NT2/D1 (cell line): ENCODE results near the gene LRRC61.

Source experiments
- DNase-seq: peaks from one replicate; pipeline ENCODE4 v3.0.0-alpha.2; 2011; ENCODE audit warnings: low read depth, low spot score
- H3K27me3 ChIP-seq: 2 replicates; pipeline ENCODE4 v1.6.0; 2011; ENCODE audit warnings: mild to moderate bottlenecking; ENCODE audit not compliant: insufficient read length, insufficient read depth
- H3K36me3 ChIP-seq: 2 replicates; pipeline ENCODE4 v1.6.1; 2011; ENCODE audit warnings: mild to moderate bottlenecking, low read length, mixed read lengths; ENCODE audit not compliant: insufficient read depth, insufficient read length
- H3K4me1 ChIP-seq: 2 replicates; pipeline ENCODE4 v1.5.1; 2011; ENCODE audit not compliant: insufficient read depth, insufficient read length
- H3K4me3 ChIP-seq: 2 replicates; pipeline ENCODE4 v1.5.1; 2011; ENCODE audit warnings: low read depth; ENCODE audit not compliant: insufficient read length
- H3K9ac ChIP-seq: 2 replicates; pipeline ENCODE4 v1.6.0; 2011; ENCODE audit warnings: low read depth; ENCODE audit not compliant: insufficient read length
- H3K9me3 ChIP-seq: 2 replicates; pipeline ENCODE4 v1.5.1; 2011; ENCODE audit warnings: mild to moderate bottlenecking, low read length; ENCODE audit not compliant: insufficient read depth
- SUZ12 ChIP-seq: IDR thresholded peaks from 2 replicates; pipeline ENCODE4 v1.6.1; 2011; ENCODE audit not compliant: insufficient read length, insufficient read depth; ENCODE audit errors: extremely low read depth
- YY1 ChIP-seq: IDR thresholded peaks from 2 replicates; pipeline ENCODE4 v1.6.1; 2011; ENCODE audit not compliant: insufficient read length, insufficient read depth
- ZNF274 ChIP-seq: IDR thresholded peaks from 2 replicates; pipeline ENCODE4 v1.6.1; 2011; ENCODE audit warnings: mild to moderate bottlenecking, low read depth, low read length

The LRRC61 gene

GRCh38 chr7:150372271-150373048 lies 49.3 kb downstream of the LRRC61 start:
- H3K4me3 ChIP-seq: no peak overlapping the region
- peak overlapping the region; percentile 32 for H3K9ac ChIP-seq

GRCh38 chr7:150373049-150373801 lies 50.1 kb downstream of the LRRC61 start:
- Histone ChIP-seq H3K4me1 (peaks cover 12% of the 10 kb centered on the region), H3K36me3 (peaks cover 60% of the 10 kb centered on the region), H3K9ac (no peak overlapping the region), H3K4me3 (no peak overlapping the region), H3K9me3 (no peaks in the 10 kb centered on the region), H3K27me3 (no peaks in the 10 kb centered on the region)
- DNase-seq: no peak
- TF ChIP-seq SUZ12: no peak
- TF ChIP-seq ZNF274: no peak
- no peak for TF ChIP-seq YY1

More at GRCh38 chr7:150372271-150373048, 49.3 kb downstream of the LRRC61 start:
- Histone ChIP-seq H3K9me3 (no peaks in the 10 kb centered on the region), H3K36me3 (peaks cover 60% of the 10 kb centered on the region), H3K27me3 (no peaks in the 10 kb centered on the region), H3K4me1 (peaks cover 12% of the 10 kb centered on the region)
- no peak for DNase-seq
- TF ChIP-seq YY1 (no peak), ZNF274 (no peak), SUZ12 (no peak)

GRCh38 chr7:150374026-150374425 lies 50.9 kb downstream of the LRRC61 start:
- H3K27me3 ChIP-seq: no peaks in the 10 kb centered on the region
- H3K9me3 ChIP-seq: no peaks in the 10 kb centered on the region
- H3K9ac ChIP-seq: peak overlapping the region; percentile 64
- H3K4me1 ChIP-seq: peaks cover 12% of the 10 kb centered on the region
- no peak for TF ChIP-seq SUZ12
- TF ChIP-seq ZNF274: no peak
- TF ChIP-seq YY1: no peak
- no peak for DNase-seq
- H3K36me3 ChIP-seq: peaks cover 60% of the 10 kb centered on the region
- H3K4me3 ChIP-seq: no peak overlapping the region

GRCh38 chr7:150374472-150374871 lies 51.3 kb downstream of the LRRC61 start:
- DNase-seq: no peak
- Histone ChIP-seq H3K27me3 (no peaks in the 10 kb centered on the region), H3K4me3 (no peak overlapping the region), H3K36me3 (peaks cover 59% of the 10 kb centered on the region), H3K4me1 (peaks cover 12% of the 10 kb centered on the region), H3K9ac (peak overlapping the region; percentile 64), H3K9me3 (no peaks in the 10 kb centered on the region)
- TF ChIP-seq YY1 (no peak), SUZ12 (no peak), ZNF274 (no peak)

- Histone ChIP-seq H3K27me3 (no peaks in the 10 kb centered on the region), H3K4me1 (peaks cover 17% of the 10 kb centered on the region), H3K4me3 (no peak overlapping the region), H3K36me3 (peaks cover 44% of the 10 kb centered on the region), H3K9me3 (no peaks in the 10 kb centered on the region), H3K9ac (no peak overlapping the region)
- no peak for TF ChIP-seq SUZ12
- no peak for DNase-seq
These were observed 52.7 kb downstream of the LRRC61 start for GRCh38 chr7:150375662-150376521.

- TF ChIP-seq YY1 (no peak), SUZ12 (no peak), ZNF274 (no peak)
- no peaks in the 10 kb centered on the region for H3K9me3 ChIP-seq
- no peak overlapping the region for H3K9ac ChIP-seq
- H3K27me3 ChIP-seq: no peaks in the 10 kb centered on the region
- no peak for DNase-seq
- H3K4me3 ChIP-seq: no peak overlapping the region
- peaks cover 38% of the 10 kb centered on the region for H3K36me3 ChIP-seq
- peaks cover 21% of the 10 kb centered on the region for H3K4me1 ChIP-seq
These were observed 53.4 kb downstream of the LRRC61 start for GRCh38 chr7:150376560-150376959.
